ENCODE results near the gene RFFL.

The RFFL gene

DNA sequence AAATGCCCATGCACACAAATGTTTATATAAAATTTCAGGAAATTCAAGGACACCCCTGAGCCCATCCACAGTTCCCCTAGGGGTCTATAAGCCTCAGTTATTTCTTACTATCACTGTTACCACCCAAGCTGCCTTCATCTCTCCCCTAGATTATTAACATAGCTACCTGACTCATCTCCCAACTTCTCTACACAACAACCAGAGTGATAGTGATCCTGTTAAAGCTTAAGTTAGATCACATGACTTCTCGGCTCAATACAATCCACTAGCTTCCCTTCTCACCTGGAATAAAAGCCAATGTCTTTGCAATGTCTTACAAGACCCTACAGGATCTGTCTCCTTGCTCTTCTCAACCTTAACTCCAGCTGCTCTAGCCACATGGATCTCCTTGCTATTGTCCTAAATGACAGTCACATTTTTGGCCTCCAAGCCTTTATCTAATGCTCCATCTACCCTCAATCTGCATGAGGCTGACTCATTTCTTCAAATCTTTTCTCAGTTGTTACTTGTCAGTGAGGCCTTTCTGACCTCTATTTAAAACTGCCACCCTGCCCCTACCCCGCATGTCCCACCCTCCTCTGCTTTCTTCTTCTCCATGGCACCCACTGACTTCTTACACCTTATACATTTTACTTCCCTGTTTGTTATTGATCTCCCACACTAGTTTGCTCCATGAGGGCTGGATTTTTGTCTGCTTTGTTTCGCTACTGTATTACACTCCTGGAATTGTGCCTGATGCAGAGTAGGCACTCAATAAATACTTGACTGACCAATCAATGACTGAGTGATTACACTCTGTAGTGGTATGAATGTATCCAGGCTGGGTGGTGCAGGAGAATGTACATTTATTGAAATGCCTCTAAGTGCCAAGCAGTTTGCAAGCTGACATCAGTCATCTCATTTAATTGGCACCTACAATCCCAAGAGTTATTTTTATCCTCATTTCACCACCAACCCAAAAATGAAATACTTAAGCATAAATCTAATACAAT is 88.4 kb downstream of the RFFL start:
- no peak for DNase-seq (ENCODE audit: insufficient read length, low spot score)
- no peak for FAIRE-seq

DNA sequence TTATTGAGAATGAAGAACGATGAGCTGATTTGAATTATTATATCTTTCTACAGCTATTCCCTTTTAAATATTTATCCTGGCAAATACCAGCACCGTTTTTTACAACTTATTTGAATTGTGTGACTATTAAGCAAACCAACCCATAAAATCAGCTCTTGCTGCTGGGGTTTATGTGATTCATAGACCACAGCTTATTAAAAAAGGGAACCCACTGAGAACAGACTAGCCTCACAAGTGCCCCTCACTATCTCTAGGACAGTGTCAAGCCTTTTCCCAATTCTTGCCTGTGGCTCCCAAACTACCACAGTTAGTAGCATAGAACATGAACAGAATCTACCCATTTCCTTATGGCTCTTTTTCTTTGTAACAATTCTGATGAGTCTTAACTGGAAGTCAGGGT is 89.3 kb downstream of the RFFL start:
- no peak for FAIRE-seq
- TF ChIP-seq, protein P1, sequence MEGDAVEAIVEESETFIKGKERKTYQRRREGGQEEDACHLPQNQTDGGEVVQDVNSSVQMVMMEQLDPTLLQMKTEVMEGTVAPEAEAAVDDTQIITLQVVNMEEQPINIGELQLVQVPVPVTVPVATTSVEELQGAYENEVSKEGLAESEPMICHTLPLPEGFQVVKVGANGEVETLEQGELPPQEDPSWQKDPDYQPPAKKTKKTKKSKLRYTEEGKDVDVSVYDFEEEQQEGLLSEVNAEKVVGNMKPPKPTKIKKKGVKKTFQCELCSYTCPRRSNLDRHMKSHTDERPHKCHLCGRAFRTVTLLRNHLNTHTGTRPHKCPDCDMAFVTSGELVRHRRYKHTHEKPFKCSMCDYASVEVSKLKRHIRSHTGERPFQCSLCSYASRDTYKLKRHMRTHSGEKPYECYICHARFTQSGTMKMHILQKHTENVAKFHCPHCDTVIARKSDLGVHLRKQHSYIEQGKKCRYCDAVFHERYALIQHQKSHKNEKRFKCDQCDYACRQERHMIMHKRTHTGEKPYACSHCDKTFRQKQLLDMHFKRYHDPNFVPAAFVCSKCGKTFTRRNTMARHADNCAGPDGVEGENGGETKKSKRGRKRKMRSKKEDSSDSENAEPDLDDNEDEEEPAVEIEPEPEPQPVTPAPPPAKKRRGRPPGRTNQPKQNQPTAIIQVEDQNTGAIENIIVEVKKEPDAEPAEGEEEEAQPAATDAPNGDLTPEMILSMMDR (IDR thresholded peaks at IDR 0.05; ENCODE audit: insufficient read depth, missing control alignments) = no peak
- no peak for DNase-seq (ENCODE audit: insufficient read length, low spot score)

More for the DNA sequence above, 88.4 kb downstream of the RFFL start:
- TF ChIP-seq, protein P1 (IDR thresholded peaks at IDR 0.05; ENCODE audit: insufficient read depth, missing control alignments) = no peak

DNA sequence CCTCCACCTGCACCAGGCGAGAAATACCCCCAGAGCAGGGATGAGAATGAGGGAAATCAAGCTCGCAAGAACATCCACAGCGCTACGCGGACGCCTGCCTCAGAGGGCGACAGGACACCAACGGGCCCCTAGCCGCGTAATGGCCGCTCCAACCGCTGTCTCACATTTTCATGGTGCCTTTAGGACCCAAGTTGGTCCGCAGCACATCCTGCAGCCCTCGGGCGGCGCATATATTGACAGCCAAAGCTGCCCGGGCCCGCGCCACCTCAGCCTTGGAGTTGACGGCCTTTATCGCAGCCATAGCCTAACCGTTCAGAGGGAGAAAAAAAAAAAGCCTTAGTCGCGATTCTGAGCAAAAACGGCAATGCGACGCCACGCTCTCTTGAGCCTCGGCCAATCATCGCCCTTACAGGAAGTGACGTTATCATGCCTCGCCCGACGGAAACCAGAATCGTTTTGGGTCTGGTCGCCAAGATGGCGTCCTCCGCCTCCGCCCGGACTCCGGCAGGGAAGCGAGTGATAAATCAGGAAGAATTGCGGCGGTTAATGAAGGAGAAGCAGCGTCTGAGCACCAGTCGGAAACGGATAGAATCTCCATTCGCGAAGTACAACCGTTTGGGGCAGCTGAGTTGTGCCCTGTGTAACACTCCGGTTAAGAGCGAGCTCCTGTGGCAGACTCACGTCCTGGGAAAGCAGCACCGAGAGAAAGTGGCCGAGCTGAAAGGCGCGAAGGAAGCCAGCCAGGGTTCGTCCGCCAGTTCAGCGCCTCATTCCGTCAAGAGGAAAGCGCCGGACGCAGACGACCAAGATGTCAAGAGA is 102.2 kb downstream of the RFFL start, which contains the start of the genes CCT6B and ZNF830:
CCT6B (minus strand) TSS at position 368 of the 819 bp plus-strand sequence; CDS start at position 301, 67 bp downstream.
ZNF830 (plus strand) TSS at position 448 of the 819 bp plus-strand sequence; CDS start at position 475, 27 bp downstream.
- no peak for FAIRE-seq

DNA sequence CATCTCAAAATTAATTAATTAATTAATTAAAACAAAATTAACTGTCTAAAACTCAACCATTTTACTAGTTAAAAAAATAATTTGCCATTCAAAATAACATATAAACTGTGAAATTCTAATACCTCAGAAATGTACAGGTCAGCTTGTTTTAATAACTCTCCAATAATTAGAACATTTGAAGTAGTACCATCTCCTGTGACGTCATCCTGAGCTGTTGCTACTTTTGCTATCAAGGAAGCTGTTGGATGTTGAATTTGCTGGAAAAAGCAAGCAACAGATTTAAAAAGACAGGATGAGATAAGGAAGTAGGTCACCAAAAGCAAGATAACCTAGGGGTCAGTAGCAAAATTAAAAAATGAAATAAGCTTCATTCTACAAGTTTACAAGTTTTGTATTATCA is 105.1 kb downstream of the RFFL start:
- DNase-seq (ENCODE audit: insufficient read length, low spot score) (no peak), FAIRE-seq (no peak)
- TF ChIP-seq, protein P1 (IDR thresholded peaks at IDR 0.05; ENCODE audit: insufficient read depth, missing control alignments) = no peak

More for the DNA sequence above, 102.2 kb downstream of the RFFL start, which contains the start of the genes CCT6B and ZNF830:
- TF ChIP-seq, protein P1 (IDR thresholded peaks at IDR 0.05; ENCODE audit: insufficient read depth, missing control alignments) = no peak
- peak; percentile 90 for DNase-seq (ENCODE audit: insufficient read length, low spot score)

Measured in D721Med (cell line).